Osteoblast (primary cell): ENCODE measurements around the gene LRRC14B. TPM values are rescaled to one million over a fixed set of nuclear protein-coding genes. Genes with fewer than 3 reads are reported as not detected.
"Not testable (repeated sequence)": the region's sequence is repeated elsewhere in the genome, so short reads cannot be mapped to it uniquely, and the experiment has no call there.

Experiments
- DNase-seq: peaks from one replicate; pipeline ENCODE4 v3.0.0; 2011; ENCODE audit warnings: low spot score, mixed read lengths; ENCODE audit not compliant: insufficient read length; ENCODE audit errors: missing footprints
- H2AFZ ChIP-seq: 2 replicates; pipeline ENCODE4 v1.6.0; 2011; ENCODE audit warnings: mild to moderate bottlenecking, low read length
- H3K27ac ChIP-seq: 2 replicates; pipeline ENCODE4 v1.5.1; 2011; ENCODE audit warnings: mild to moderate bottlenecking, low read depth, low read length, moderate library complexity
- H3K27me3 ChIP-seq: 2 replicates; pipeline ENCODE4 v1.6.0; 2012; ENCODE audit warnings: mild to moderate bottlenecking, control low read depth, inconsistent platforms, low read length, moderate library complexity; ENCODE audit not compliant: insufficient read depth
- H3K36me3 ChIP-seq: 2 replicates; pipeline ENCODE4 v1.5.1; 2011; ENCODE audit warnings: mild to moderate bottlenecking, low read length, control low read depth, moderate library complexity; ENCODE audit not compliant: insufficient read depth
- H3K4me1 ChIP-seq: 2 replicates; pipeline ENCODE4 v1.5.1; 2011; ENCODE audit warnings: mild to moderate bottlenecking, low read length, control low read depth, moderate library complexity; ENCODE audit not compliant: insufficient read depth
- H3K4me2 ChIP-seq: 2 replicates; pipeline ENCODE4 v1.6.0; 2011; ENCODE audit warnings: mild to moderate bottlenecking, low read length; ENCODE audit not compliant: insufficient read depth
- H3K4me3 ChIP-seq: fragments of 200-600 bp; sonication (generic); 3 replicates; pipeline ENCODE4 v1.5.1; 2012; ENCODE audit warnings: mild to moderate bottlenecking, low read length, inconsistent platforms; ENCODE audit not compliant: insufficient read depth
- H3K79me2 ChIP-seq: 2 replicates; pipeline ENCODE4 v1.6.0; 2012; ENCODE audit warnings: mild to moderate bottlenecking, low read length, control low read depth, inconsistent platforms; ENCODE audit not compliant: insufficient read depth
- H3K9me3 ChIP-seq: 2 replicates; pipeline ENCODE4 v1.5.1; 2011; ENCODE audit warnings: low read depth, low read length, control low read depth
- H4K20me1 ChIP-seq: 2 replicates; pipeline ENCODE4 v1.6.0; 2012; ENCODE audit warnings: mild to moderate bottlenecking, low read length, control low read depth; ENCODE audit not compliant: insufficient read depth
- total RNA-seq: library from RNA; depleted of rRNA; stranded (reverse); fragments of >200 nt; gene quantifications from 2 replicates; pipeline ENCODE4 v1.2.3, GENCODE V29; 2012
- TF ChIP-seq, protein P1 (sequence below): IDR thresholded peaks from 2 replicates; pipeline ENCODE4 v1.5.1; 2011; ENCODE audit warnings: mild to moderate bottlenecking, low read depth, low read length, moderate library complexity; ENCODE audit errors: extremely low read depth

Gene LRRC14B
- total RNA-seq, 1 donor = under 0.01 TPM

DNA sequence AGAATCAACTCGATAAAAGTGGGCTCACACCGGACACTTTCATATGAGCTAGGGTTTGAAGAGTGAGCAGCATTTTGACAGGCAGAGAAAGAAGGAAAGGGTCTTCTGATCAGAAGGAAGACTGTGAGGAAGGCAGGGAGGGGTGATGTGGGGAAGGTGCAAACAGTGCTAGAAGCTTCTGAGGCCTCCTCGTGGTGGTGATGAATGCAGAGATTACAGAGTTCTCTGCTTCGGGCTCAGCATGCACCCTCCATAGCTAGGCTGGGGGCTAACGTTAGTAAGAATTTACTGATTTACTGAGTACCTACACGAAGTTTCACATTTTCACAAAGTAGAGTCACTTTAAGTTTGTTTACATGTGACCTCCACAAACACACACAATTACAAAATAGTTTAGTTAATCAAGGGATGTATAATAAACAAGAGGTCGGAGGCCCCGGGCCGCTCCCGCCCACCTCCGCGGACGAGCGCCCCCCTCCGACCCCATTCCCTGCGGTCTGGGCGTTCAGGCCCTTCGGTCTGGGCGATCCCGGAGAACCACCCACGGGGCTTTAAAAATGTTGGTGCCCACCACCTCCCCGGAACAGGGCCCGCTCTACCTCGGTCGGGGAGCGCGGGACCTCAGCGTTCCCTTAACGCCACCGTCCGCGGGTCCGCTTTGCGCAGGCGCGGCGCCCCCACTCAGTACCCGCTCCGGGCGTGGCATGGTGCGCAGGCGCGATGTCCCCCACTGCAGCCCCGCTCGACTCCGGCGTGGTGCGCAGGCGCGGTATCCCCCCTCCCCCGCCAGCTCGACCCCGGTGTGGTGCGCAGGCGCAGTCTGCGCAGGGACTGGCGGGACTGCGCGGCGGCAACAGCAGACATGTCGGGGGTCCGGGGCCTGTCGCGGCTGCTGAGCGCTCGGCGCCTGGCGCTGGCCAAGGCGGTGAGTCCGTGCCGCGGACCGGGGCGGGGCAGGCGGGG, 26.5 kb downstream of the LRRC14B start, which contains the start of the genes CCDC127 and SDHA:
Gene CCDC127 (minus strand): TSS at position 660 of the 963 bp plus-strand sequence. CDS start 1,304 bp downstream, outside the sequence.
Gene SDHA (plus strand): TSS at position 827 of the 963 bp plus-strand sequence. CDS start 36 bp downstream, at position 863.
- Histone ChIP-seq H2AFZ (peak within 1 kb of the TSS; percentile 91), H4K20me1 (peaks cover 29% of the 10 kb centered on the region), H3K4me2 (peak within 1 kb of the TSS; percentile 99), H3K4me3 (peak within 1 kb of the TSS; percentile 95), H3K4me1 (peaks cover 23% of the 10 kb centered on the region), H3K27ac (peak within 1 kb of the TSS; percentile 82), H3K79me2 (peaks cover 72% of the 10 kb centered on the region)
- TF ChIP-seq, protein P1, sequence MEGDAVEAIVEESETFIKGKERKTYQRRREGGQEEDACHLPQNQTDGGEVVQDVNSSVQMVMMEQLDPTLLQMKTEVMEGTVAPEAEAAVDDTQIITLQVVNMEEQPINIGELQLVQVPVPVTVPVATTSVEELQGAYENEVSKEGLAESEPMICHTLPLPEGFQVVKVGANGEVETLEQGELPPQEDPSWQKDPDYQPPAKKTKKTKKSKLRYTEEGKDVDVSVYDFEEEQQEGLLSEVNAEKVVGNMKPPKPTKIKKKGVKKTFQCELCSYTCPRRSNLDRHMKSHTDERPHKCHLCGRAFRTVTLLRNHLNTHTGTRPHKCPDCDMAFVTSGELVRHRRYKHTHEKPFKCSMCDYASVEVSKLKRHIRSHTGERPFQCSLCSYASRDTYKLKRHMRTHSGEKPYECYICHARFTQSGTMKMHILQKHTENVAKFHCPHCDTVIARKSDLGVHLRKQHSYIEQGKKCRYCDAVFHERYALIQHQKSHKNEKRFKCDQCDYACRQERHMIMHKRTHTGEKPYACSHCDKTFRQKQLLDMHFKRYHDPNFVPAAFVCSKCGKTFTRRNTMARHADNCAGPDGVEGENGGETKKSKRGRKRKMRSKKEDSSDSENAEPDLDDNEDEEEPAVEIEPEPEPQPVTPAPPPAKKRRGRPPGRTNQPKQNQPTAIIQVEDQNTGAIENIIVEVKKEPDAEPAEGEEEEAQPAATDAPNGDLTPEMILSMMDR = peak; percentile 34
- peak; percentile 100 for DNase-seq
- H3K36me3 ChIP-seq, H3K27me3 ChIP-seq, H3K9me3 ChIP-seq: not testable (repeated sequence)

DNA sequence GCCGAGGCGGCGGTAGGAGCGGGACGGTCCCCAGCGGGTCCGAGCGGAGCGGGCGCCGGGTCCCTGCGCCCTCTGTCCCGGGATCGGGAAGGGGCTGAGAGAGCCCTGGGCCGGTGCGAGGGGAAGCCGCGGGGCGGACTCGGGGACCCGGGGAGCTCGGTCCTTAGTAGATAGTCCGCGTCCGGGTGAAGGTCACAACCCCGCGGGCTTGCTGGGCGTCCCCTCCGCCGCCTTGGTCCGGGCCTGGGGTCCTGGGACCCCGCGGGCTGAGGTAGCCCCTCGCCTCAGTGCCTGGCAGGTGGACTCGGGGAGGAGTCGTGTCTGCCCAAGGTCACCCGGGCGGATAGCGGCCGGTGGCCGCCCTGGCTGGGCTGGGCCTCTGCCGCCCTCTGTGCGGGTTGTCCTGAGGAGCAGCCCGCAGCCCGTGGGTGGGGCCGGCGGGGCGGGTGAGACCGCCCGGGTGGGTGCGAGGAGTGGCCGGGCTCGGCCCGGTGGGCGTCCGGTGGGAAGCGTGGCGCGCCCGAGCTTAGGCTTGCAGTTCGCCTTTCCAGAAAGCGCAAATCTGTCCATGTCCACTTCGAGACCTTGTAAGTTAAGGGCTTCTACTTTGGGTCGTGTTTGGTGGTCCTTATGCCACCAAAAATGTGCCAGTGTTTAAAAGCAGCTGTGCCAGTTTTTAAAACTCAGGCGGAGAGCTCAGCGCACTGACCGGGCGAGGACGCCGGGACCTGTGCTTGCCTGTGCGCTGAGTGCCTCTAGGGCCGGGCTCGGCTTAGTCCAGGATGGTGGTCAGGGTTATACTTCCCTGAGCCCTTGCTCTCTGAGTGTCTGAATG, 27.4 kb downstream of the LRRC14B start:
- no peak for DNase-seq
- Histone ChIP-seq H4K20me1 (peaks cover 34% of the 10 kb centered on the region), H2AFZ (peak overlapping the region; percentile 75)

DNA sequence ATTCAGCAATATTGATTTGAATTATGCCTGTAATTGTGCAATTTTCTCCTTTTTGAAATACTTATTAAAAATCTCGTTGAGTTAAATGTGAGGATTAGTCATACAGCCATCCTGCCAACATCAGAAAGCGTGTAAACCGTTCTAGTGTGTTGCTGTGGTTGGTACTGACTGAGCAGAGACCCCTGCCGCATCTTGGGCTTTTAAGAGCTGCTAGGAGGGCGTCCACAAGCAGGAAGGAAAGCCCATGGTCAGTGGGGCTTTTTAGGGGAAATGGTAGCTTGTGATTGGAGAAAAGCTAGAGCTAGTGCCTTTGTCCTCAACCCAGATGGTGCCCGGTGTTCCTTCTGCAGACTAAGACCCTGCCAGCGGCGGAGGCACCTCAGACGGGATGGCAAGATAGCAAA, 28.2 kb downstream of the LRRC14B start:
- peaks cover 76% of the 10 kb centered on the region for H3K79me2 ChIP-seq
- peak overlapping the region; percentile 95 for H3K4me3 ChIP-seq
- H3K27me3 ChIP-seq = no peaks in the 10 kb centered on the region
- TF ChIP-seq, protein P1 = no peak
- peaks cover 40% of the 10 kb centered on the region for H4K20me1 ChIP-seq
- H2AFZ ChIP-seq = no peak overlapping the region
- H3K36me3 ChIP-seq = peaks cover 4% of the 10 kb centered on the region
- H3K4me1 ChIP-seq = peaks cover 28% of the 10 kb centered on the region
- peak overlapping the region; percentile 99 for H3K4me2 ChIP-seq
- H3K9me3 ChIP-seq = no peaks in the 10 kb centered on the region
- DNase-seq = no peak
- peak overlapping the region; percentile 80 for H3K27ac ChIP-seq

More for the DNA sequence above, 27.4 kb downstream of the LRRC14B start:
- Histone ChIP-seq H3K27me3 (no peaks in the 10 kb centered on the region), H3K36me3 (peaks cover 5% of the 10 kb centered on the region), H3K4me2 (peak overlapping the region; percentile 99), H3K9me3 (no peaks in the 10 kb centered on the region), H3K27ac (peak overlapping the region; percentile 80), H3K4me1 (peaks cover 28% of the 10 kb centered on the region), H3K4me3 (peak overlapping the region; percentile 95), H3K79me2 (peaks cover 76% of the 10 kb centered on the region)
- TF ChIP-seq, protein P1 = no peak
